Calu3 (cell line): Measurements from ENCODE around the gene PGM2L1. TPM values are rescaled to one million over a fixed set of nuclear protein-coding genes. Genes with fewer than 3 reads are reported as not detected.
"Not testable (repeated sequence)": the region's sequence is repeated elsewhere in the genome, so short reads cannot be mapped to it uniquely, and the experiment has no call there.

Source experiments
- BruUV-seq: library from RNA; stranded (reverse); fragments of 400-500 nt; replicated peaks from 2 replicates; lab custom pipeline; 2021; lab: Mats Ljungman, UMichigan
- CTCF ChIA-PET: fragments of 300-600 bp; sonication (Branson Sonifier 250); formaldehyde crosslinking; loops from one replicate; lab custom pipeline; 2022; ENCODE audit warnings: antibody characterized with exemption; lab: Charles Lee
- DNase-seq: peaks from one replicate; pipeline ENCODE4 v3.0.0; 2022
- H3K27ac Mint-ChIP-seq: one replicate; pipeline ENCODE4 v1.8.0; 2022; ENCODE audit warnings: mixed read lengths; ENCODE audit not compliant: unreplicated experiment
- H3K27me3 Mint-ChIP-seq: one replicate; pipeline ENCODE4 v1.8.0; 2022; ENCODE audit warnings: mixed read lengths; ENCODE audit not compliant: unreplicated experiment
- H3K36me3 Mint-ChIP-seq: one replicate; pipeline ENCODE4 v1.8.0; 2022; ENCODE audit warnings: mild to moderate bottlenecking, moderate library complexity, mixed read lengths; ENCODE audit not compliant: insufficient read depth, unreplicated experiment
- H3K4me1 Mint-ChIP-seq: one replicate; pipeline ENCODE4 v1.8.0; 2022; ENCODE audit warnings: mild to moderate bottlenecking, low read depth, mixed read lengths; ENCODE audit not compliant: unreplicated experiment
- H3K4me3 Mint-ChIP-seq: one replicate; pipeline ENCODE4 v1.8.0; 2022; ENCODE audit warnings: mild to moderate bottlenecking, low read depth, moderate library complexity, mixed read lengths; ENCODE audit not compliant: unreplicated experiment
- H3K9me3 Mint-ChIP-seq: one replicate; pipeline ENCODE4 v1.8.0; 2022; ENCODE audit warnings: low read depth, mixed read lengths; ENCODE audit not compliant: unreplicated experiment
- intact Hi-C: fragments of 100-400 bp; cut with micrococcal nuclease; formaldehyde crosslinking; loops from one replicate; pipeline ENCODE4 v1.10.0; 2022; ENCODE audit not compliant: unreplicated experiment
- total RNA-seq: library from RNA; stranded (reverse); gene quantifications from 2 replicates; pipeline ENCODE4 v1.2.3, GENCODE V29; 2022
- TF ChIP-seq, protein P1 (sequence below): fragments of 200-600 bp; IDR thresholded peaks from one replicate; pipeline ENCODE4 v1.8.0; 2022; ENCODE audit warnings: antibody characterized with exemption; ENCODE audit not compliant: unreplicated experiment

The PGM2L1 gene
- total RNA-seq, 1 experiment from 2014 or later = 7.2 TPM

DNA sequence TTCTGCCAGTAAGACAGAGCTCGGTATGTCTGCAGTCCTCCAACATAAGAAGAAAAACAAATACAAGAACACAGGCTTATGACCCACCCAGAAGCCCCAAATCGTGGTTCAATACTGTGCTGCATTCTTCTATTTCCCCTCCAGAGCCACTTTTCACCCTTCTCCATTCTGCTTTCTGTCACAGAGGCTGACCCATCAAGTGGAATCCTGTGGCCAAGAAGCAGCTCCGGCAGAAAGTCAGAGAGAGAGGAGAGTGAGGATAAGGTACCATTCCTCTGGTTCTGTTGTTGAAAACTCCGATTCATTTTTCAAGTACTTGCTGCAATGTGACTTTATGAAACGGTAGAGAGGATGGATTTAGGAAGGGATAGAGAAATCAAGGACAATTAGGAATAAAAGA lies 30.4 kb downstream of the PGM2L1 start:
- Mint-ChIP-seq H3K27me3 (no peaks in the 10 kb centered on the region), H3K4me3 (no peak overlapping the region), H3K4me1 (no peaks in the 10 kb centered on the region), H3K9me3 (no peaks in the 10 kb centered on the region), H3K36me3 (no peaks in the 10 kb centered on the region), H3K27ac (no peak overlapping the region)
- TF ChIP-seq, protein P1, sequence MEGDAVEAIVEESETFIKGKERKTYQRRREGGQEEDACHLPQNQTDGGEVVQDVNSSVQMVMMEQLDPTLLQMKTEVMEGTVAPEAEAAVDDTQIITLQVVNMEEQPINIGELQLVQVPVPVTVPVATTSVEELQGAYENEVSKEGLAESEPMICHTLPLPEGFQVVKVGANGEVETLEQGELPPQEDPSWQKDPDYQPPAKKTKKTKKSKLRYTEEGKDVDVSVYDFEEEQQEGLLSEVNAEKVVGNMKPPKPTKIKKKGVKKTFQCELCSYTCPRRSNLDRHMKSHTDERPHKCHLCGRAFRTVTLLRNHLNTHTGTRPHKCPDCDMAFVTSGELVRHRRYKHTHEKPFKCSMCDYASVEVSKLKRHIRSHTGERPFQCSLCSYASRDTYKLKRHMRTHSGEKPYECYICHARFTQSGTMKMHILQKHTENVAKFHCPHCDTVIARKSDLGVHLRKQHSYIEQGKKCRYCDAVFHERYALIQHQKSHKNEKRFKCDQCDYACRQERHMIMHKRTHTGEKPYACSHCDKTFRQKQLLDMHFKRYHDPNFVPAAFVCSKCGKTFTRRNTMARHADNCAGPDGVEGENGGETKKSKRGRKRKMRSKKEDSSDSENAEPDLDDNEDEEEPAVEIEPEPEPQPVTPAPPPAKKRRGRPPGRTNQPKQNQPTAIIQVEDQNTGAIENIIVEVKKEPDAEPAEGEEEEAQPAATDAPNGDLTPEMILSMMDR = no peak
- no TSS peak for BruUV-seq
- DNase-seq = no peak
- intact Hi-C loops = no loop called here
- CTCF ChIA-PET = no interaction called here

DNA sequence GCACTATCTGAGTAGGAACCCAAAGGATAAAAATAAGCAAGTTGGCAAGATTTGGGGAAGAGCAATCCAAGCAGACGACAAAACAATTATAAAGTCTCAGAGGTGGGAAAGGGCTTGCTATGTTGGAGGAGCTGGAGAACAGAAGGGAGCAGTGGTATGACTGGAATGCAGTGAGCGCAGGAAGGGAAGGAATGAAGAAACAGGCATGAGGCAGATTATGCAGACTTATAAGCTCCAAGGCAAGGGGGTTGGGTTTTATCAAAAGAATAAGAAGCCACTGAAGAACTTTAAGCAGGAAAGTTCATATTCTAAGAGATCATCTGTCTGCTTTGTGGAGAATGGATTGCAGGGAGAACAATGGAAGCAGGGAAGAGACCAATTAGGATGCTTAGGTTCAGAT lies 31.7 kb downstream of the PGM2L1 start:
- H3K4me1 Mint-ChIP-seq = no peaks in the 10 kb centered on the region
- H3K27ac Mint-ChIP-seq = no peak overlapping the region
- H3K4me3 Mint-ChIP-seq = no peak overlapping the region
- TF ChIP-seq, protein P1 = no peak
- CTCF ChIA-PET = no interaction called here
- no peaks in the 10 kb centered on the region for H3K36me3 Mint-ChIP-seq
- DNase-seq = no peak
- no peaks in the 10 kb centered on the region for H3K9me3 Mint-ChIP-seq
- no TSS peak for BruUV-seq
- no peaks in the 10 kb centered on the region for H3K27me3 Mint-ChIP-seq
- intact Hi-C loops = no loop called here

DNA sequence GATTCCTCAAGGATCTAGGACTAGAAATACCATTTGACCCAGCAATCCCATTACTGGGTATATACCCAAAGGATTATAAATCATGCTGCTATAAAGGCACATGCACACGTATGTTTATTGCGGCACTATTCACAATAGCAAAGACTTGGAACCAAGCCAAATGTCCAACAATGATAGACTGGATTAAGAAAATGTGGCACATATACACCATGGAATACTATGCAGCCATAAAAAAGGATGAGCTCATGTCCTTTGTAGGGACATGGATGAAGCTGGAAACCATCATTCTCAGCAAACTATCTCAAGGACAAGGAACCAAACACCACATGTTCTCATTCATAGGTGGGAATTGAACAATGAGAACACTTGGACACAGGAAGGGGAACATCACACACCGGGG lies 32.4 kb downstream of the PGM2L1 start:
- BruUV-seq, DNase-seq, intact Hi-C loops, H3K9me3 Mint-ChIP-seq, H3K4me3 Mint-ChIP-seq, CTCF ChIA-PET, H3K27me3 Mint-ChIP-seq, H3K27ac Mint-ChIP-seq, H3K36me3 Mint-ChIP-seq, H3K4me1 Mint-ChIP-seq: not testable (repeated sequence)

DNA sequence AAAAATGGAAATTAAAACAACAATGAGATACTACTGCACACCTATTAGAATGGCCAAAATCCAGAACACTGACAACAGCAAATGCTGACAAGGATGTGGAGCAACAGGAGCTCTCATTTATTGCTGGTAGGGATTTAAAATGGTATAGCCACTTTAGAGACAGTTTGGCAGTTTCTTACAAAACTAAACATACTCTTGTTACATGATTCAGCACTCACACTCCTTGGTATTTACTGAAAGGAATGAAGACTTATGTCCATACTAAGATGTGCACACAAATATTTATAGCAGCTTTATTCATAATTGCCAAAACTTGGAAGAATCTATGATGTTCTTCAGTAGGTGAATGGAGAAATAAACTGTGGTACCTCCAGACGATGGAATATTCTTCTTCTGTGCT lies 40.8 kb downstream of the PGM2L1 start:
- H3K4me1 Mint-ChIP-seq = no peaks in the 10 kb centered on the region
- H3K27me3 Mint-ChIP-seq = no peaks in the 10 kb centered on the region
- H3K9me3 Mint-ChIP-seq = no peaks in the 10 kb centered on the region
- no peak overlapping the region for H3K27ac Mint-ChIP-seq
- no peaks in the 10 kb centered on the region for H3K36me3 Mint-ChIP-seq
- DNase-seq = no peak
- CTCF ChIA-PET = no interaction called here
- H3K4me3 Mint-ChIP-seq = no peak overlapping the region
- intact Hi-C loops = no loop called here
- TF ChIP-seq, protein P1 = no peak
- BruUV-seq = no TSS peak

DNA sequence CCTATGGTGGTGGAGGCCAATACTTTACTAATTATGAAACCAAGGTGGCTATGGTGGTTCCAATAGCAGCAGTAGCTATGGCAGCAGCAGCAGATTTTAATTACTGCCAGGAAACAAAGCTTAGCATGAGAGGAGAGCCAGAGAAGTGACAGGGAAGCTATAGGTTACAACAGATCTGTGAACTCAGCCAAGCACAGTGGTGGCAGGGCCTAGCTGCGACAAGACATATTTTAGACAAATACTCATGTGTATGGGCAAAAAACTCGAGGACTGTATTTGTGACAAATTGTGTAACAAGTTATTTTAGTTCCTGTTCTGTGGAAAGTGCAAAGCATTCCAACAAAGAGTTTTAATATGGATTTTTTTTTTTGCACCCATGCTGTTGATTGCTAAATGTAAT lies 42.6 kb downstream of the PGM2L1 start:
- Mint-ChIP-seq H3K9me3 (no peaks in the 10 kb centered on the region), H3K36me3 (no peaks in the 10 kb centered on the region), H3K27me3 (no peaks in the 10 kb centered on the region), H3K4me1 (no peaks in the 10 kb centered on the region), H3K27ac (no peak overlapping the region), H3K4me3 (no peak overlapping the region)
- DNase-seq = no peak
- TF ChIP-seq, protein P1 = no peak
- CTCF ChIA-PET = interaction anchor here (0.7 kb wide), 1 partner anchor 410 kb away, joined by 3 read pairs; no protein-coding TSS in a partner anchor
- intact Hi-C loops = no loop called here
- BruUV-seq = no TSS peak
